ENCODE data around the gene FBXO10.
"Not testable (repeated sequence)": the region's sequence is repeated elsewhere in the genome, so short reads cannot be mapped to it uniquely, and the experiment has no call there.

The FBXO10 gene

GRCh38 chr9:37509536-37509935, 66.6 kb downstream of the FBXO10 start:
- no peak for DNase-seq

GRCh38 chr9:37508834-37509206, 67.4 kb downstream of the FBXO10 start:
- no peak for DNase-seq

- no peak for DNase-seq
Measured at GRCh38 chr9:37508135-37508833, 67.9 kb downstream of the FBXO10 start.

- no peak for DNase-seq
Measured at GRCh38 chr9:37507566-37508134, 68.5 kb downstream of the FBXO10 start.

- DNase-seq = no peak
Measured at GRCh38 chr9:37504605-37505004, 71.6 kb downstream of the FBXO10 start.

- DNase-seq = peak; percentile 34
Measured at GRCh38 chr9:37503736-37504135, 72.4 kb downstream of the FBXO10 start.

- DNase-seq = no peak
Measured at GRCh38 chr9:37501957-37502596, 74.1 kb downstream of the FBXO10 start.

- no peak for DNase-seq
Measured at GRCh38 chr9:37499297-37499696, 76.9 kb downstream of the FBXO10 start.

- no peak for DNase-seq
Measured at GRCh38 chr9:37498457-37498856, 77.7 kb downstream of the FBXO10 start.

- DNase-seq = no peak
Measured at GRCh38 chr9:37497320-37497719, 78.9 kb downstream of the FBXO10 start.

GRCh38 chr9:37496020-37496419, 80.2 kb downstream of the FBXO10 start:
- DNase-seq = no peak

- no peak for DNase-seq
Measured at GRCh38 chr9:37495571-37495970, 80.6 kb downstream of the FBXO10 start.

- DNase-seq = no peak
Measured at GRCh38 chr9:37491939-37492338, 84.2 kb downstream of the FBXO10 start.

- DNase-seq = no peak
Measured at GRCh38 chr9:37486616-37487548, 89.3 kb downstream of the FBXO10 start.

- no peak for DNase-seq
Measured at GRCh38 chr9:37486256-37486615, 89.9 kb downstream of the FBXO10 start.

GRCh38 chr9:37485389-37486255, 90.6 kb downstream of the FBXO10 start, which contains the start of gene POLR1E:
TSS of gene POLR1E (plus strand) at chr9:37485948. CDS start at chr9:37486048, 100 bp downstream.
- DNase-seq = peak; percentile 96

GRCh38 chr9:37480759-37481158, 95.4 kb downstream of the FBXO10 start:
- DNase-seq = no peak

- DNase-seq = not testable (repeated sequence)
Measured at GRCh38 chr9:37477987-37478619, 98.1 kb downstream of the FBXO10 start.

- DNase-seq = not testable (repeated sequence)
Measured at GRCh38 chr9:37477443-37477842, 98.7 kb downstream of the FBXO10 start.

- DNase-seq = no peak
Measured at GRCh38 chr9:37476930-37477329, 99.2 kb downstream of the FBXO10 start.

- no peak for DNase-seq
Measured at GRCh38 chr9:37474438-37474837, 101.7 kb downstream of the FBXO10 start.

GRCh38 chr9:37473982-37474381, 102.2 kb downstream of the FBXO10 start:
- DNase-seq = not testable (repeated sequence)
